HG02938 (cell line): Measurements from ENCODE around the gene GOLGA5.
"Not testable (repeated sequence)": the region's sequence is repeated elsewhere in the genome, so short reads cannot be mapped to it uniquely, and the experiment has no call there.

Experiments used
- ATAC-seq: cut with Tn5 transposase; IDR thresholded peaks from one replicate; pipeline ENCODE4 v1.9.1; 2021; ENCODE audit warnings: mild to moderate bottlenecking, moderate library complexity; ENCODE audit not compliant: unreplicated experiment

Gene GOLGA5

GRCh38 chr14:92819680-92820535 lies 25.8 kb downstream of the GOLGA5 start:
- not testable (repeated sequence) for ATAC-seq

- not testable (repeated sequence) for ATAC-seq
Measured at GRCh38 chr14:92820536-92820840, 26.4 kb downstream of the GOLGA5 start.

DNA sequence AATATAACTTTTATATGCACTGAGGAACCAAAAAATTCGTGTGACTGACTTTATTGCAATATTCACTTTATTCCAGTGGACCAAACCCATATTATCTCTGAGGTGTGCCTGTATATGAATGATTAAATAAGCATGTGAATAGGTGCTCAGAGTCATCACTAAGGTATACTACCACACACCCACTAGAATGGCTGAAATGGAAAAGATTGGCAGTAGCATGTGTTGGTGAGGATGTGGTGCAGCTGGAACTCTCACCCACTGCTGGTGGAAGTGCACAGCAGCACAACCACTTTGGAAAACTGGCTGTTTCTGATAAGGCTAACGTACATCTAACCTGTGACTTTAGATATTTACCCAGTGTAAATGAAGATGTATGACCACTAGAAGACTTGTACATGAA lies 36.8 kb downstream of the GOLGA5 start:
- no peak for ATAC-seq

DNA sequence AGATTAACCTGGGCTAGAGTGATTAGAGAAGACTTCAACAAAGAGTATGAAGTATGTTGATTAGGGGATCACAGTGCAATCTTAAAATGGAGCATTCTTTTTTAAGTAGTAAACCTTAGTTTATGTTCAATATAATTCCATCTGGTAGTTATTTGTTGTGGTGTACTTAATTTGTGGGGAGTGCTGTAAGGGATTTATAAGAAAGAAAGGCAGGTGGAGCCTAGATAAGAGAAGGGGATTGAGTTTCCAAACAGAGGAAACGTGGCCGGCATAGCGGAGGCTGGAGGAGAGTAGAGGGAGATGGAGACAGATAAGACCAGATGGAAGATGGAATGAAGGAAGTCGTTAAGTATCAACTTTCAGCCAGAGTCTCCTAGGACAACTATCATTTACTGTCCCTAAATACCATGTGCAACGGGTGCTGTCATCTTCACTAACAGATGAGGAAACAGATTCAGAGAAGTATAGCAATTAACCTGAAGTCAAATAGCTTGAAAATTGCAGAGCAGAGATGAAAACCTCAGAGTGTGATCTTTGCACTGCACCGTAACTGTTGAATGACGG lies 38.1 kb downstream of the GOLGA5 start:
- ATAC-seq: no peak

DNA sequence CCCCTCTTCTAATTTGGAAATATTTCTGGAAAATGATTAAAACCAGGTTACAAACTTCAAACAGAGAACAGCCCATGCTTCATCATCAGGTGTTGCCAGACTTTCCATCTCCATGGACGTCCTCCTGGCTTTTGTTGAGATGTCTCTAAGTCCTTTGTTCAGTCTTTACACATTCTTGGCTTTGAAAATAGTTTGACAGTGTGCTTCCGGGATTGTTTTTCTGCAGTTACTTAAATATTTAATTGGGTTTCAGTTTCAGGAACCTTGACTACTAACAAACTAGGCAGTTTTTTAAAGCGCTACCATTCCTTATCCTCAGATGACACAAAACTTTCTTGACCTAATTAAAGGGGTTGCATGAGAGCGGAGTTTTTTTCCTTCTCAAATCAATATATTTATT lies 47.8 kb downstream of the GOLGA5 start:
- ATAC-seq: no peak

DNA sequence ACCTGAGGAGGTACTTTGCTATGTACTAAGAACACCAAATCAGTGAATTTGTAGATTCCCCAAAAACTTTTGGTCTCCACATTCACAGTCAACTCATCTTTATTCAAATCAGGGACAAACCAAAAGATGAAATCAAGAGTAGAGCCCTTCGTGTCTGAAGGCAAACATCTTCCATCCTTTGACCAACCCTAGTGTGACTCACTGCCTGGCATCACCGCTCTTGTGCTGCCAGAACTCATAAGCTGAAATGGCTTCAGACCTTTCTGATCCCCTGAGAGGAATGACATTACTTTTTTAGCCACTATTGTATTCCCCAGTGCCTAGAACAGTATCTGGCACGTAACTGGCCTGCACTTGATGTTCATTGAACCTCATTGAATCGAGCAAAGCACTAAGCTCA lies 50.1 kb downstream of the GOLGA5 start:
- no peak for ATAC-seq

DNA sequence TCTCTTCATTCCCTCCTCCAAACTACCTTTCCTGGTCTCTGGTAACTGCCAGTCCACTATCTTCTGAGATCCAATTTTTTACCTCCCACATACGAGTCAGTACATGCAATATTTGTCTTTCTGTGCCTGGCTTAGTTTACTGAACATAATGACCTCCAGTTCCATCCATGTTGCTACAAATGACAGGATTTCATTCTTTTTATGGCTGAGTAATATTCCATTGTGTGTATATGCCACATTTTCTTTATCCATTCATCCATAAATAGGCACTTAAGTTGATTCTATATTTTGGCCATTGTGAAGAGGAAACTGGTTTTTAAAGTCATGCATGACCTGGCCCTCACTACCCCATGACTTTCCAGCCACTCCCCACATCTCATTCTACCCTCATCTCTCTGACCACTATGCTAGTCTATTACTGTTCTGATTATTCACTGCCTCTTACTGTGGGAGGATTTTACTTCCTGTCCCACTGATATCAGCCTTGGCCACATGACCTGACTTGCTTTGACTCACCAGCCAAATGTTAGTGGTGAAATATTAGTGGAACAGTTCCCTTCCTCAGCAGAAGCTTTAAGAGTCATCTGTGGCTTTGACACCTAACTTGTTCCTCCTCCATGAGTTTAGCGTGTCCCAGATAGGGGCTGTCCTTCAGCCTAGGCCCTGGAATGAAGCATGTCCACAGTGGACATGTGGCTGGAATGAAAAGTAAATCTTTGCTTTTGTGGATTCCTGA lies 52.2 kb downstream of the GOLGA5 start:
- ATAC-seq: peak; percentile 90

- no peak for ATAC-seq
Measured at GRCh38 chr14:92847278-92847677, 53.2 kb downstream of the GOLGA5 start.

DNA sequence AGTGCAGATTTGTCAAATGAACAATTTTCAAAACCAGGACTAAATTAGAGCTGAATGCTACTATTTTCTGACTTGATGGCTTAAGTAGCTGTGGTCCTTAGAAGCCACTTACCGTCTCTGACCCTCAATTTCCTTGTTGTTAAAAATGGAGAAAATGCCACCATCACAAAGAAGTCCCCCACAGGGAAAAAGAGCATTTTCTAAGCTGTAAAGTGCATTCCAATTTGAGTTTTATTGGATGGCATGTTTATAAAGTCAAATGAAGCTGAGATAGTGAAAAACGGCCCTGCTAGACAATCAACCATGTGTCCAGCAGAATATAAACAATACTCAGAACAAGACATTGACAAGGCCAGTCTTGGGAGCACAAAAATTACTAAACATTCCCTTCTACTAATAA lies 53.6 kb downstream of the GOLGA5 start:
- no peak for ATAC-seq

GRCh38 chr14:92848887-92849286 lies 54.8 kb downstream of the GOLGA5 start:
- no peak for ATAC-seq

GRCh38 chr14:92850492-92850891 lies 56.4 kb downstream of the GOLGA5 start:
- ATAC-seq: no peak

GRCh38 chr14:92853136-92853535 lies 59.0 kb downstream of the GOLGA5 start:
- not testable (repeated sequence) for ATAC-seq

DNA sequence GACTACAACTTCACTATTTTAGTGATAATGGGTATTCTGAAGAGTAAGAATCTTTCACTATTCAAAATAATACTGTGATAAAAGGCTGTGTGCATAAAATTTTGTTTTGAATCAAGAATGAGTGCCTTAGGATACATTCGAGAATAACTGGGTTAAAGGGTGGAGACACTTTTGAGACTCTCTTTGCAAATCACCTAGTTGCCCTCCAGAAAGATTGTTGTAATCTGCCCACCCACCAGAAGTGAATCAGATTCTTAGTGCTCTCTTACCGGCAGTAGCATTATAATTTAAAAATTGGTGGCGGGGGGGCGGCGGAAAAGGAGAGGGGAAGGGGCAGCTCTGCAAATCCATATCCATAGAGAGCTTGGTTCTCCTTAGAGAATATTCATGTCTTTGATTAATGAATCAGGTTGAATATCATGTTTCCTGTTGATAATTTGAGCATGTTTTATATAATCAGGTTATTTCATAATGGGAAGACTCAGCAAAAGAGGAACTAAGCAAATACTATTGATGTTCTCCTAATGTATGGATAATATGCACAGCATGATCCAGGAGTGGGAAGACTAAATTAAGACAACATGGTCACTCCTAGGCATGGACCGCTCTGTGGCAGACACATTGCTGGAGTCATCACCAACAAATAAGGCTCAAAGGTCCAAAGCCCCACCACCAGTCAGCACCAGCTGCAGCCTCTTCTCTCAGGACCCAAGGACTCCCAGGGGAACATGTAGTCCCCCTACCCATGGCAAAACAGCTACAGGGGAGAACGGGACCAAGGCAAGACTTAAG lies 66.1 kb downstream of the GOLGA5 start:
- ATAC-seq: no peak

DNA sequence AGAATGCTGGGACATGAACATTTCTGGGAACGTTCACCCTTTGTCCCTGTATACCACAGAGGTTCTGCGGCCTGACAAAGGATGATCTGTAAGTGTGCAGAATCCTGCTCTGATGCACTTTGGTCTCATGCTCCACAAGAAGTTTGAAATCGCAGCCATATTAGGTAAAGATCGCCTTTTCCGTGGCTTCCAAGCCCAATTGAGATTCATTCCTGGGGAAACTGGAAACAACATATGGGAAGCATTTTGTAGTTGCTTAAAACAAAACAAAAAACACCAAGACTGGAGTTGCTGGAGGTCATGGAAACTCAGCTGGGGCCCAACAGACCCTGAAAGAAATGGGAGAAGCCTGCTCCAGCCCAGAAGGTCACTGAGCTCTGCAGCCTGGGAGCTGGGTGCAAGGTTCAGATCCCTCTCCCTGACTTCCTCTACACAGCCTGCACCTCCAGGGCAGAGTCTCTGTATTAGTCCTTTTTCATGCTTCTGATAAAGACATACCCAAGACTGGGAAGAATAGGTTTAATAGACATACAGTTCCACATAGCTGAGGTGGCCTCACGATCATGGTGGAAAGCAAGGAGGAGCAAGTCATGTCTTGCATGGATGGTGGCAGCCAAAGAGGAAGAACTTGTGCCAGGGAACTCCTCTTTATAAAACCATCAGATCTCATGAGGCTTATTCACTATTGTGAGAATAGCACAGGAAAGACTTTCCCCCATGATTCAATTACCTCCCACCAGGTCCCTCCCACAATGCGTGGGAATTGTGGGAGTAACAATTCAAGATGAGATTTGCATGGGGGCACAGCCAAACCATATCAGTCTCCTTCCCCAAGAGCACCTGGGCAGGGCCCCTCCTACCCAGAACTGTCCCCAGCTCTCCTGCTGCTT lies 68.0 kb downstream of the GOLGA5 start:
- ATAC-seq: no peak

- ATAC-seq: no peak
Measured at GRCh38 chr14:92863286-92864080, 69.4 kb downstream of the GOLGA5 start.

DNA sequence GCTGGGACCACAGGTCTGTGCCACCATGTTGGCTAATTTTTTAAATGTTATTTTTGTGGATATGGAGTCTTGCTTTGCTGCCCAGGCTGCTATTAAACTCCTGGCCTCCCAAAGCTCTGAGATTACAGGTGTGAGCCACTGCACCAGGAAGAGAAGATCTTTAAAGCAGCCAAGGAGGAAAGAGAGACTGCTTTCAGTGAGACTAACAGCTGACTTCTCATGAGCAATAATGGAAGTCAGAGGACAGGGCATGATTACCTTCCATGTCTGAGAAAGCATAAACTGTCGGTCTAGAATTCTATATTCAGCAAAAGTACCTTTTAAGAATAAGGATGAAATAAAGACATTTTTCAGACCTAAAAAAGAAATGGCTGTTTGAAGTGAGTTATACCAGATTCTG lies 71.6 kb downstream of the GOLGA5 start:
- ATAC-seq: no peak

DNA sequence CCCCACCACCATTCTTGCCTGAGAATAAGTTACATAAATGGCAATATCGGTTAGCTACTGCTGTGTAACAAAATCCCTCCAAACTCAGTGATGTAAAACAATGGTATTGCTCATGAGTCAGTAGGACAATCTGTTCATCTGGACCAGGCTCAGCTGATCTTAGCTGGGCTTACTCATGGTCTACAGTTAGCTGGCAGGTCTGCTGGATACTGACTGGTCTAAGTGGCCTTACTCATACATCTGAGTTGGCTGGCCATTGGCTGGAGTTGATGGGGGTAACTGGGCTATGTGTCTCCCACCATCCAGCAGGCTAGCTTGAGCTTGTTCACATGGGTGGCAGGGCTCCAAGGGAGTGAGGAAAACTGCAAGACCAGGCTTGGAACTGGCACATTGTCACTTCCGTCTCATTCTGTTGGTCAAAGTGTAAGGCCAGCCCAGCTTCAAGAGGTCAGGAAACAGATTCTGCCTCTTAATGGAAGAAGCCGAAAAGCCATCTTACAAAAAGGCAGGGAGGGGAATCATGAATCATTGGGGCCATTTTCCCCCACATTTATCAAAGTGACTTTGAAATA lies 72.2 kb downstream of the GOLGA5 start:
- ATAC-seq: no peak

- ATAC-seq: no peak
Measured at GRCh38 chr14:92866901-92867865, 73.1 kb downstream of the GOLGA5 start.
